ENCODE measurements around the gene NDUFV2.

NDUFV2 gene

GRCh38 chr18:9062418-9062751, 40.1 kb upstream of the NDUFV2 start:
- no peak for TF ChIP-seq CTCF (IDR thresholded peaks at IDR 0.05; ENCODE audit: extremely low read depth, insufficient read depth, missing control alignments)
- in situ Hi-C loops (cut with MboI; ENCODE audit: low pct_unique_long_range_greater_than_20kb, low sequenced_read_pairs, unreplicated experiment), result no loop called here
- DNase-seq (ENCODE audit: low spot score), result no peak

- in situ Hi-C loops (cut with MboI; ENCODE audit: low pct_unique_long_range_greater_than_20kb, low sequenced_read_pairs, unreplicated experiment), result no loop called here
- DNase-seq (ENCODE audit: low spot score), result no peak
- no peak for TF ChIP-seq CTCF (IDR thresholded peaks at IDR 0.05; ENCODE audit: extremely low read depth, insufficient read depth, missing control alignments)
Observed at GRCh38 chr18:9065864-9066263, 36.6 kb upstream of the NDUFV2 start.

- peak; percentile 28 for DNase-seq (ENCODE audit: low spot score)
- TF ChIP-seq CTCF (IDR thresholded peaks at IDR 0.05; ENCODE audit: extremely low read depth, insufficient read depth, missing control alignments), result no peak
- in situ Hi-C loops (cut with MboI; ENCODE audit: low pct_unique_long_range_greater_than_20kb, low sequenced_read_pairs, unreplicated experiment), result no loop called here
Observed at GRCh38 chr18:9066358-9066757, 36.1 kb upstream of the NDUFV2 start.

DNA sequence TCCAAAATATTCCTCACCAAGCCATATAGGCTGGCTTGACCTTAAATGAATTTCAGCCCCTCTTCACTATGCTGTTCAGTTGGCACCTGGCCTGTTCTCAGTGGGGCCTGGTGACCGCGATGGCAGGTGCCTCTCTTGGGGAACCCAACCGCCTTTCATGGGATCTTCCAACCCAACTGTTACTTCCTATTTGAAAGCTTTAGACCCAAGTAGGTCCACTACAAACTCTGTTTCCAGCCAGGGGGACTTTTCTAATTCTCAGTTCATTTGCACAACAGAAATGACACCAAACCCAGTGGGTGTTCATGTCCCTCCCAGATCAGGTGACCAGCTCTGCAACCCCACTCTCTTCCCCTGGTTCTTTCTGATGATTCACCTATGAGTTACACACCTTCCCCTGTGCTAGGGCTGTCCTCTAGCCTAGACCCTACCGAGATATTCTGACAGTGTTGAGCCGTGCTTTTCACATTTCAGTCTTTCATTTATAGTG, 35.6 kb upstream of the NDUFV2 start:
- peak; percentile 59 for DNase-seq (ENCODE audit: low spot score)
- in situ Hi-C loops (cut with MboI; ENCODE audit: low pct_unique_long_range_greater_than_20kb, low sequenced_read_pairs, unreplicated experiment), result no loop called here
- no peak for TF ChIP-seq CTCF (IDR thresholded peaks at IDR 0.05; ENCODE audit: extremely low read depth, insufficient read depth, missing control alignments)

DNA sequence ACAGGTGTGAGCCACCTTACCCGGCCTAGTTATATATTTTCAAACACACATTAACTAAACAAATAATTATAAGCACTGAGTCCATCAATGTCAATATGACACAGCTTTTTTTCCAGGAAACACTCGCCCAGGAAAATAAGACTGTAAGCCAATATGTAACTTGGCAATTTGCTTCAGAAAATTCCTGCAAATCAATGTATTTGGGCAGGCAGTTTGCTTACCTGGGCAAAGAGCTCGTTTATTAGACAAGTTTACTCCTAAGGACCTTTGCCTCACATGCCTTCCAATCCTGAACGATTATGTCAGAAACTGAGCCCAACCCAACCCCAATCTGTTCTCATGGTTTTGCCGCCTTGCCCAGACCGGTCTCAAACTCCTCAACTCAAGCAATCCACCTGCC, 34.7 kb upstream of the NDUFV2 start:
- in situ Hi-C loops (cut with MboI; ENCODE audit: low pct_unique_long_range_greater_than_20kb, low sequenced_read_pairs, unreplicated experiment), result no loop called here
- no peak for DNase-seq (ENCODE audit: low spot score)
- TF ChIP-seq CTCF (IDR thresholded peaks at IDR 0.05; ENCODE audit: extremely low read depth, insufficient read depth, missing control alignments), result no peak

DNA sequence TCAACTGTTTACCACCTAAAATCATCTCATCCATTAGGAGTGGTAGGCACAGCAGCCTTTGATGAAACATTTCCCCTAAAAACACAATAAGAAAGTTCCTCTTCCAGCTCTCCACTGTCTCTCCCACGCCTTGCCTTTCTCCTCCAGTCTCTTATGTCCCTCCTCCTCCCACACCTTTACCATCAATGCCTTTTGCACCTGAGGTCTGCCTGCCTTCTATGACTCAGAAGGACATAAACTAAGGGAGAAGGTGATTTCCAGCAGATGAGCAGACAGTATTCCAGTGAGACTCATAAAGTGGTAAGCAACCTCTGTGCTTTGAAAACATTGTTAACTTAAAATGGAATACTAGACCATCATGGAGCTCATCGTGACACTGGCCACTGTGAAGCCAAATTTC, 34.2 kb upstream of the NDUFV2 start:
- no peak for TF ChIP-seq CTCF (IDR thresholded peaks at IDR 0.05; ENCODE audit: extremely low read depth, insufficient read depth, missing control alignments)
- DNase-seq (ENCODE audit: low spot score), result no peak
- in situ Hi-C loops (cut with MboI; ENCODE audit: low pct_unique_long_range_greater_than_20kb, low sequenced_read_pairs, unreplicated experiment), result no loop called here

GRCh38 chr18:9069601-9070000, 32.9 kb upstream of the NDUFV2 start:
- DNase-seq (ENCODE audit: low spot score), result no peak
- in situ Hi-C loops (cut with MboI; ENCODE audit: low pct_unique_long_range_greater_than_20kb, low sequenced_read_pairs, unreplicated experiment), result no loop called here
- no peak for TF ChIP-seq CTCF (IDR thresholded peaks at IDR 0.05; ENCODE audit: extremely low read depth, insufficient read depth, missing control alignments)

All from GM13977 (cell line).